Fibroblast of mammary gland (primary cell): ENCODE data around the gene INO80.

ENCODE experiments used
- DNase-seq: peaks from one replicate; pipeline ENCODE4 v3.0.0-alpha.2; 2010; ENCODE audit warnings: low read depth
- H3K4me3 ChIP-seq: 2 replicates; pipeline ENCODE4 v1.5.1; 2011; ENCODE audit warnings: low read depth, mild to moderate bottlenecking, low read length, moderate library complexity; ENCODE audit not compliant: control insufficient read depth
- TF ChIP-seq, protein P1 (sequence below): conservative IDR thresholded peaks from 2 replicates; pipeline ENCODE4 v1.5.1; 2011; ENCODE audit warnings: low read depth, low read length, inconsistent platforms; ENCODE audit not compliant: control insufficient read depth, insufficient read depth

INO80 gene

DNA sequence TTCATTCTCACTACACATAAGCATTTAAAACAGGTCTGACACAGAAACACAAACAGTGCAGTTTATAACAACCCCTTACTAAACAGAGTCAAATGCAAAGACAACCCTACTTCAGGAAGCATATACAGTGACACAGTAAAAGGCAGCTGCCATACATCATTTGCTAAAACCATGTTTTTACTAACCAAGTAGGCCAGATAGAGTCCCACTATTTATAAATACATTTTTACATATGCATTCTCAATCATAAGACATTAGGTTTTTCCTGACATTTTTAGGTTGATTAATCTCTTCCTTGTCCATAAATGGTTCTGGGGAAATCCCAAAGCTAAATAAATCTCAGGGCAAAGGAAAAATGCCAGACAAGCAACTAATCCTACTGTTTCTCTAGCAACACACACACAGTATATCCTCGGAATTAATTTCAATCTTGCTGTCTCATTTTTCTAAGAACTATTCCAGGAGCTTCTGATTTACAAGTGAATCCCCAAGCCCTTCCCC lies 123.8 kb downstream of the INO80 start:
- no peak overlapping the region for H3K4me3 ChIP-seq
- no peak for DNase-seq
- TF ChIP-seq, protein P1, sequence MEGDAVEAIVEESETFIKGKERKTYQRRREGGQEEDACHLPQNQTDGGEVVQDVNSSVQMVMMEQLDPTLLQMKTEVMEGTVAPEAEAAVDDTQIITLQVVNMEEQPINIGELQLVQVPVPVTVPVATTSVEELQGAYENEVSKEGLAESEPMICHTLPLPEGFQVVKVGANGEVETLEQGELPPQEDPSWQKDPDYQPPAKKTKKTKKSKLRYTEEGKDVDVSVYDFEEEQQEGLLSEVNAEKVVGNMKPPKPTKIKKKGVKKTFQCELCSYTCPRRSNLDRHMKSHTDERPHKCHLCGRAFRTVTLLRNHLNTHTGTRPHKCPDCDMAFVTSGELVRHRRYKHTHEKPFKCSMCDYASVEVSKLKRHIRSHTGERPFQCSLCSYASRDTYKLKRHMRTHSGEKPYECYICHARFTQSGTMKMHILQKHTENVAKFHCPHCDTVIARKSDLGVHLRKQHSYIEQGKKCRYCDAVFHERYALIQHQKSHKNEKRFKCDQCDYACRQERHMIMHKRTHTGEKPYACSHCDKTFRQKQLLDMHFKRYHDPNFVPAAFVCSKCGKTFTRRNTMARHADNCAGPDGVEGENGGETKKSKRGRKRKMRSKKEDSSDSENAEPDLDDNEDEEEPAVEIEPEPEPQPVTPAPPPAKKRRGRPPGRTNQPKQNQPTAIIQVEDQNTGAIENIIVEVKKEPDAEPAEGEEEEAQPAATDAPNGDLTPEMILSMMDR = no peak

DNA sequence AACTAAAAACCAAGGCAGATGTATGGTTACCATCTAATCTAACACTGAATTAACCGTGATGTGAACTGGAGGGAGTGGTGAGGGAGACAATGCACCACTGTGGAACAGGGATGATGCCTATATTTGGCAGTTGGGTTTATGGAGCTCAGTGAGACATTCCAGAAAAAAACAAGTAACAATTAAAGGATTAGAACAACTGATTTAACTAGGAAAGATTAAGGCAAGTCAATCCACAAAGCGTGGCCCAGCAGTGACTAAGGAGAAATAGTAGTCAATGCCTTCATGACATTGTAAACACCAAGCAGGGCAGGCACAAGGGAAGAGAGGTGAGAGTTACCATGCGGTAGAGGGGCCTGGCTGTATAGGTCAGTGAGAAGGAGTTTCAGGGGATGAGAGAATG lies 124.7 kb downstream of the INO80 start:
- TF ChIP-seq, protein P1 = no peak
- DNase-seq = no peak
- no peak overlapping the region for H3K4me3 ChIP-seq

DNA sequence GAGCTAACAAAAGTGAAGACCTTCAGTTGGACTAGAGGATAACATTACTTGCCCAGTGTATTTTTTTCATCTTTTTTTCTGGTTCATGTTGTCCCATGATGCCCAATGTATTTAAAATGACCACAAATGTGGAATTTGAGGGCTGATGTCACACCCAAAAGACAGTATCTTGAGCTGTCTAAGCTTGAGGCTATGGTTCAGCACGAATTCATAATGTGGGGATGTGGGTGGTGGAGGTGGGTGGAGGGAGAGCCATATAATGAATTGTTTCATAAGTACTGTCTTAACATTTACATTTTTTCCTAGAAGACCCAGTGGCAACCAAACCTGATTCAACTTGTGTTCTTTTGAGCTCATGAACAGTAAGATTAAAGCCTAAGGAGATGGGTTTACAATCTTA lies 125.3 kb downstream of the INO80 start:
- no peak for DNase-seq
- TF ChIP-seq, protein P1 = no peak
- H3K4me3 ChIP-seq = no peak overlapping the region

DNA sequence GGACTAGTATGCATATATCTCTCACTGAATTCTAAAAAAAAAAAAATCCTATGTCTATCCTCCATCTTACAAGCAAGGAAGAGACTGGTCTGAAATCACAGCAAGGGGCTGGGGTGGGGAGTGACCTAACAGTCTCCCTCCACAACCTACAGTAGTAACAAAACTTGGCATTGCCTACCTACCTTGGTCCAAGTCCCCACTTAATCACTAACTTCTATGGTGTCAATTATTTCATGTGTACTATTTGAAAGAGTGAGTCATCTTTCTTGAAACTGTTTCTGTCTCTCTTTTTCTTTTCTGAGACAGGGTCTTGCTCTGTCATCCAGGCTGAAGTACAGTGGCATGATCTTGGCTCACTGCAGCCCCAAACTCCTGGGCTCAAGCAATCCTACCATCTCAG lies 126.0 kb downstream of the INO80 start:
- TF ChIP-seq, protein P1 = no peak
- no peak for DNase-seq
- H3K4me3 ChIP-seq = no peak overlapping the region

DNA sequence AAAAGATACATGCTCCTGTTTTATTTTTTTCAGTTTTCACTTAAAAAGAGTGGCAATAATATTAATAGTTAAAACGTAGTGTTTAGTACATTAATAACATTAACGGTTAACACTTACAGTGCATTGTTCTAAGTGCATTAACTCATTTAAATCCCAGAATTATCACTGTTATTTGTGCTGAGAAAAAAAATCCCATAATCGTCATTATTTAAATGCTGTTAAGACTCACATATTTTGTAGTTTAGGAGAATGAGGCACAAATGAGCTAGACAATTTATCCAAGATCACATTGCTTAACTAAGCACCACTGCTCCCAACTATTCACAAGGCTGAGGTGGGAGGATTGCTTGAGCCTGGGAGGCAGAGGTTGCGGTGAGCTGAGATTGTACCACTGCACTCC lies 127.9 kb downstream of the INO80 start:
- no peak for DNase-seq
- TF ChIP-seq, protein P1 = no peak
- no peak overlapping the region for H3K4me3 ChIP-seq

DNA sequence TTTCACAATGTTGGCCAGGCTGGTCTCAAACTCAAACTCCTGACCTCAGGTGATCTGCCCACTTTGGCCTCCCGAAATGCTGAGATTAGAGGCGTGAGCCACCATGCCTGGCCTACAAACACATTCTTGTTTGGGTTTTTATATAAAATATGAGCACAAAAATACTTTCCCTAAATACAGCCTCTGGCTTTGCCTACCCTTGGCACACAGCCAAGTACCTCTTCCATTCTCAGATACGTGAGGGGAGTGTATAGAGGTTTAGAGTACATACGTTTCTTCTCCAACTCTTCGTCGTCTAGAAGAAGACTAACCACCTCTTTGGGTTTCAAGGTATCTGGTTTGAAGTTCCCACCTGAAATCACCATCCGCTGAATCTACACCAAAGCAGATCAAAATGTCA lies 129.3 kb downstream of the INO80 start:
- no peak for DNase-seq
- TF ChIP-seq, protein P1 = no peak

DNA sequence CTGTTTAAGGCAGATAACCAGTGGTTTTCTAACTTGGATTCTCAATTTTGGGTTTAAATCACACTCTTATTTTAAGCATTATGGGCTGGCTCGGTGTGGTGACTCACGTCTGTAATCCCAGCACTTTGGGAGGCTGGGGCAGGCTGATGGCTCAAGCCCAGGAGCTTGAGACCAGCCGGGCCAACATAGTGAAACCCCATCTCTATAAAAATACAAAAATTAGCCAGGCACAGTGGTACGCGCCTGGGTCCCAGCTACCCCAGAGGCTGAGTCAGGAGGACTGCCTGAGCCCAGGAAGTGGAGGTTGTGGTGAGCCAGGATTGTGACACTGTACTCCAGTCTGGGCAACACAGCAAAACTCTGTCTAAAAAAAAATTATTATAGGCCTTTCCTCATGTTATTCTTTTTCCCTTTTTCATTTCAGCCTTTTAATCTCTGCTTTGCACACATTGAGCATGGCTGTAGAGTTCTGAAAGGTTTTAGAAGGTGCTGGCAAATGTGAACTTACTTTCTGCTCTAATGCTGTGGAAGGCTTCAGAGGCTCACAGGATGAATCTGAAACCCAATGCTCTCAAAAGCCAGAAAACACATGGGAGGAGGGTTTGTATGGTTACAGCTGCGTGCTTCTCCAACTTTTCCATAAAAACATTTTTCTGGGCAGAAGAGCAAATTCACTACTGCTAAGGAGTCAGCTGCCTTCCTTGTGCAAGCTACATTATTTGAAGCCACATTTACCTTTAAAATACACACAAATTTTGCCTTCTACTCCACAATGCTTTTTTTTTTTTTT lies 130.3 kb downstream of the INO80 start:
- TF ChIP-seq, protein P1 = no peak
- no peak overlapping the region for H3K4me3 ChIP-seq
- DNase-seq = peak; percentile 53

More for the DNA sequence above, 129.3 kb downstream of the INO80 start:
- H3K4me3 ChIP-seq = no peak overlapping the region
